Activated CD4-positive, CD25-positive, alpha-beta regulatory T cell treated with anti-CD3 and anti-CD28 coated beads, Interleukin-2, amount 50 U/mL, for 24 hours (primary cell): ENCODE data around the gene RAP2C.

Experiments
- ATAC-seq, 2 donors: fragments of 150-1000 bp; cut with Tn5 transposase; one replicate each; pipeline ENCODE4 v1.10.0; 2021; ENCODE audit warnings: mild to moderate bottlenecking in 1 of 2, moderate library complexity in 1 of 2

RAP2C gene

GRCh38 chrX:132219343-132219768, at the start of gene RAP2C:
RAP2C (minus strand) TSS chrX:132219447; CDS start chrX:132217268, 2,179 bp downstream.
- peak; percentile 34 to 42 for ATAC-seq

DNA sequence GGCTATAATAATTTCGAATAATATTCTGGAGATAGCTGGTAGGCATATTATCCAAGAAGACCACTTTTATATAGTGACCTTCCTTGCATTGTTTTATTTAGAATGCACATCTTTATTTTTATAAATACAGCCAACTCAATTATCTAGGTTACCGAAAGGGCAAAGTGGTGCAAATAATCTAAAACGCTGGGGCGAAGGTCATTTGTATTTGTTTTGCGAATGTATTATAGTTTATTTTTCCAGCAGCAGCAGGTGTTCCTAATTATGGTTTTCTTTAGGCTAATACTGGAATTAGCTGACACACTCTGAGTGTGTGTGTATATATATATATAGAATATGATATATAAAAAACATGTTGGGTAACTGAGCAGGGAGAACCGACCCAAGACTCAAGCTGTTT, 48.1 kb upstream of the RAP2C start:
- ATAC-seq, result no peak

GRCh38 chrX:132266583-132267355, 47.5 kb upstream of the RAP2C start:
- peak; percentile 51 to 65 for ATAC-seq

DNA sequence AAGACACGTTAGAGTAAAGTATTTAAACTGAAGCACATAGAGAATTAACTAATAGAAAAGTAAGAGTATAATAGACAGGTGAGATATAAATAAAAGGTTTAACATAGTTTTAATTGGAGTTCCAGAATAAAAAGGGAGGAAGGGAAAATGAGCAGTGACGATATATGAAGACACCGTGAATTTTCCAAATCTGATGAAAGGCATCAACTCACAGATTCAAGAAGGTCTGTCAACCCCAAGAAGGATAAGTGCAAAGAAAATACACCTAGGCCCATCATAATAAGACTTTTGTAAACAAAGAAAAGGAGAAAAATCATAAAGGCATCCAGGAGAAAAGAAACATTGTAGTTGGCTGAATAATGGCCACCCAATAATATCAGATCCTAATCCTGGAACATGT, 43.9 kb upstream of the RAP2C start:
- no peak for ATAC-seq

DNA sequence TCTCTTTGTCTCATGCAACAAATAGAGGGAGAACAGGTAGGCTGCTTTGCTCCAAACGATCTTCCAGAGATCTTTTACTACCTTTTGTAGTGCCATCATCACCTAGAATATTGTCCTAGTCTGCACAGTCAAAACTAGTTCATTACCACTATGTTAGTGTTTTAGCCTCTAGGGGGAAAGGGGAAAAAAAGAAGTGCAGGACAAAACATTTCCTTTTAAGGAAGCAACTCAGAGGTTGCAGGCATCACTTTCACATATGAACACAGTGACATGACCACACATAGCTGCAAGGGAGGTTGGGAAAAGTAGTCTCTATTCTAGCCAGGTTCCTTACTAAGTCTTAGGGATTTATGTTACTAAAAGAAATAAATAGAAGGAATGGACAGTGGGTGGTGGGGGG, 39.3 kb upstream of the RAP2C start:
- no peak for ATAC-seq

DNA sequence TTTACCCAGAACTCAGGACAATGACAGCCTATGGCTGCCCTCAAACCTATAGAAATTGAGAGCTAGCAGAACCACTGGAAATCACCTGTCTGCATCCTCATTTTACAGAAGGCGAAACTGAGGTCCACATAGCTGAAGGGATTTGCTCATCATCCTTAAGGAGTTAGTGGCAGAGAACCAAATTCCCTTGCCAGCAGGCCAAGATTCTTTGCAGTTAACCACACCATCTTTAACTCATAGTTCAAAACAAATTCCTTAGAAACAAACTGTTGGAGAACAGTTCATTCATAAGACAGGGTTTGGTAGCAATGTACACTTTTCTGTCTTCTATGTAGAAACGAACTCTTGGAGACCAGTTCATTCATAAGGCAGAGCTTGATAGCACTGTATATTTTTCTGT, 37.9 kb upstream of the RAP2C start:
- ATAC-seq, result no peak

DNA sequence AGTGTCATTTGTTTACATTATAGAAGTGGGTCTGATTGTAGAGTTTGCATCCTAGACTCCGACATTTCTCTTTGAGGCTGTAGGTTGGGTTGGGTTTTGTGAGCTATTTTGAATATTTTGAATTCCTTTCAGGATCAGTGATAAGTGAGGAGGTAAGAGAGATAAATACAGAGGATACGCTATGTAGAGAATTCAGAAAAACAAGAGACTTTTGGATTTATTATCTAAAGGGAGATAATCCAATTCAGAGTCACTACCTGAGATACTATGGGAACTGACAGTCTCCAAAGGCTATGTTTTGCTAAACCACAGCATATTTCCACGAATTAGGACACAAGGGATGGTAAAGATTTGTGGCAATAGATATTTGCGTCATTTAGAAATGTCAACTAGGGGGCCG, 16.9 kb upstream of the RAP2C start:
- no peak for ATAC-seq

DNA sequence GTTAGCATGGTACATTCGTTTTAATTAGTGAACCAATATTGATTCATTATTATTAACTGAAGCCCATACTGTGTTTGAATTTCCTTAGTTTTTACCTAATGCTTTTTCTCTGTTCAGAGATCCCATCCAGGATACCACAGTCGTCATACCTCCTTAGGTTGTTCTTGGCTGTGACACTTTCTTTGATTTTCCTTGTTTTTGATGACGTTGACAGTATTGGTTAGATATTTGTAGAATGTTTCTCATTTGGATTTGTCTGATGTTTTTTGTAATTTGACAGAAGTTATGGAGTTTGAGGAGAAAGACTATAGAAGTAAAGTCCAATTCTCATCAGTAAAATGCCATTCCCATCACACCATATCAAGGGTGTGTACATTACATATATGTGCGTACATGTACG, 16.2 kb upstream of the RAP2C start:
- ATAC-seq, result no peak

DNA sequence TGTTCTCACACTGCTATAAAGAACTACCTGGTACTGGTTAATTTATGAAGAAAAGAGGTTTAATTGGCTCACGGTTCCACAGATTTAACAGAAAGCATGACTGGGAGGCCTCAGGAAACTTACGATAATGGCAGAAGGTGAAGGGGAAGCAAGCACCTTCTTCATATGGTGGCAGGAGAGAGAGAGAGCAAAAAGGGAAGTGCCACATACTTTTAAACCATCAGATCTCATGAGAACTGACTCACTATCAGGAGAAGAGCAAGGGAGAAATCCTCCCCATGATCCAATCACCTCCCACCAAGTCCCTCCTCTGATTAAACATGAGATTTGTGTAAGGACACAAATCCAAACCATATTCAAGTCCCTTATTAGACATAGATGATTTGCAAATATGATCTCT, 12.3 kb upstream of the RAP2C start:
- ATAC-seq, result no peak

GRCh38 chrX:132227383-132228112, 8.3 kb upstream of the RAP2C start:
- ATAC-seq, result no peak

DNA sequence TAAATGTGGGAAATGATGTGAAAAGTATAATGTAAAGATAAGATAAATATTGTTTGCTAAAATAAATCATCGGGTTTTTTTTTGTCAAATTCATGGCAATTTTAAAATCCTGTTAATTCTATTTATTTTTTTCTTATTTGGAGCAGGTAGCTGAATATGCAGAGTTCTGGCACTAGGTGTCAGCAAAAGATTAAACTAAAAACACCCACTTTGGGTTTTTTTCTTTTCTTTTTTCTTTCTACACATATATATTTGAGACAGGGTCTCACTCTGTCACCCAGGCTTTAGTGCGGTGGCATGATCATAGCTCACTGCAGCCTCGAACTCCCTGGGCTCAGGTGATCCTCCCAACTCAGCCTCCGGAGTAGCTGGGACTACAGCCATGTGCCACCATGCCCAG, 6.9 kb upstream of the RAP2C start:
- no peak for ATAC-seq

GRCh38 chrX:132218100-132218812, 991 bp downstream of the RAP2C start:
- peak; percentile 62 to 64 for ATAC-seq

DNA sequence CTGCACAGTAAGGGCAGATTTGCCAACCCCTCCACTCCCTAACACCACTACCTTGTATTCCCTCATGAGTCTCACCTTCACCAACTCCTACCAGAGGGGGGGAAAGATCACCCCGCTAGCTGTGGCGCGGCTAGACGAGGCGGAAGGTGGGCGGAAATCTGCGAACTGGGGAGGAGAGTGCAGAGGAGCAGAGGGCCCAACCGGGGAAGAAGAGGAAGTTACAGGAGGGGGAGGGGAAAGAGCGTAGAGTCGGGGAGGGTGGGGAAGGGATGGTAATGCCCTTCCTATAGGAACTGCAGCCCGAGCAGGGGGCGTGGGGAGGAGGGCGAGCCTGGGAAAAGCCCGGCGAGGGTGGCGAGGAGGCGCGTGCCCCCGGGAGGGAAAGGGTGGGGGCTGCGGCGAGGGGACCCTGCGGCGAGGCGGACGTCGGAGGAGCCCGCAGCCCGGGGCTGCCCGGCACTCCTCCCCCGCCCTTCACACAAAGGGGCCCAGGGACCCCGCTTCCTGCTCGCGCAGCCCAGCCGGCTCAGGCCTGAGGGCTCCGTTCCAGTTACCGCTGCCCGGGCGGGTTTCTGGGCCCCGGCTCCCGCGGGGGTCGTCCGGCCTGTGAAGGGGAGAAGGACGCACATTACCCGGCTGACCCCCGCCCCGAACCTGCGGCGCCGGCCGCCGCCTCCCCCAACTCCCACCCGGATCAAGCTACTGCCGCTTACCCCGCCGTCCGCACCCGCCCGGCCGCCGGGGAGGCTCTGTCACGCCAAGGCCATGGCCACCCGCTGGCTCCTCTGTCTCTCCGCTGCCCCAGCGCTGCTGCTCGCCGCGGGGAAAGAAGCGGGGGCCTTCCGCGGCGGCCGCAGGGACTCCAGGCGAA, 1.8 kb downstream of the RAP2C start:
- ATAC-seq, result peak; percentile 64 to 71

GRCh38 chrX:132216806-132217202, 2.4 kb downstream of the RAP2C start:
- ATAC-seq, result peak; percentile 50 to 59

DNA sequence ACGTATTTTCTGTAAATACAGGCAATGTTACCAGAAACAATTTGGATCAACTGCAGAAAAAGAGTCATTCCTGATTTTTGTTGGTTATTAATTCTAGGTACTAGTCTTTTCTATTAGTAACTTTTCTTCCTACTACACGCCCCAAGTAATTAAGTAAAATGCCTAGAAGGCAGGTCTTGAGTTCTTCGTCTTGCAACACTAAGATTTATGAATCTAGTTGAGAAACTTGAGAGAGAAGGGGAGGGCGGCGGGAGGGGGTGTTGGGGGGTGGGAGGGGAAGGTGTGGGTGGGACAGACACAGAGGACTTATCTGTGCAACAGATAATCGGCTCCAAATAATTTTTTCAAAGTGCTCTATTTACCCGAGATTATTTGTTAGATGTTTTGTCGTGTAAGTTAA, 3.0 kb downstream of the RAP2C start:
- ATAC-seq, result no peak

- ATAC-seq, result peak; percentile 22 to 28
Observed at GRCh38 chrX:132214518-132214917, 4.7 kb downstream of the RAP2C start.

DNA sequence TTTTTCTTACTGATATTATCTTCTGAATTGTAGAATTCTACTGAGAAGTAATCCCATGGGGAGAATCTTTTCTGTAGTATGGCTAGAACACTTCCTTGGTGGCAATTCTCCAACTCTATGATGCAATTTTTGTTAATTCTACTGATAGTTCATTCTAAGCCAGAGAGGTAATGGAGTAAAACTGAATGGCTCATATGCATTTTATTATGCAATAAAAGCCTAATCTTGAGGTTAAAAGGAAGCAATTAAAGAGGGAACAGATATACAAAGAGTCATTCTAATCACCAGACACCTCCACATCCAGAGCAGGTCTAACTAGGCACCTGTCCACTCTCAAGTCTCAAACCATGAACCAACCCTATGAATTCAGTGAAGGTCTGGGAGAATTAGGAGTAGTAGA, 9.7 kb downstream of the RAP2C start:
- no peak for ATAC-seq

- no peak for ATAC-seq
Observed at GRCh38 chrX:132208422-132208821, 10.8 kb downstream of the RAP2C start.

DNA sequence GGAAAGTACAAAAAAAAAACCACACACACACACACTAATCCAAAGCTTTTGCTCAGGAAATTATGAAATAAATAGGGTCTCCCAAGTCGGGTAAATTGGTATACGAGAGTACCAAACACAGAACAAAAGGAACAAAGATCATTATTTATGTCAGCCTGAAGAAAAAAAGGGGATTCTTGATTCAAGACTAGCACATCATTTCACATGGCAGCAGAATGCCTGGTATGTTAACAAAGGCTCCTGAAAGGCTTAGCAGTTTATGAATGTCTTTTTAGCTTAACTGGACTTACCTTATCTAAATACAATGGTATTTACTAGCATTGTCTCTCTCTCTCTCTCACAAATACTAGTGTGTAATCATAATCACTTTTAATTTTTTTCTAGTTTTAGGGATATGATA, 11.3 kb downstream of the RAP2C start:
- no peak for ATAC-seq

GRCh38 chrX:132206259-132206658, 13.0 kb downstream of the RAP2C start:
- ATAC-seq, result no peak

DNA sequence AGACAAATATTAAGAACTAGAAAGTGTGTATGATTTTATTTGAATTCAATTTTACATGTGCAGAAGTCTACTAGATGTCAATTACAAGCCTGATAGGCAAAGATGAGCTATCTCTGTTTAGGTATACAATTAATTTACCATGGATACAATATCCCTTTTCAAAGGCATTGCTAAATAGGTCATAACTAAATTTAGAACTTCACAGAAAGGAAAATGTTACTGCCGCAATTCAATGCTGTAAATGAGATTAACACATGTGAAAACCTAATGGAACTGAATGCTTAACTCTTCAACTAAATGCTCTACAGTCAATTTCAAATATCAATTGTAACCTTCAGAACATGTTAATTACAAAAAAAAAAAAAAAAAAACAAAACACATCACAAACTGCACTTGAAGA, 14.6 kb downstream of the RAP2C start:
- no peak for ATAC-seq

DNA sequence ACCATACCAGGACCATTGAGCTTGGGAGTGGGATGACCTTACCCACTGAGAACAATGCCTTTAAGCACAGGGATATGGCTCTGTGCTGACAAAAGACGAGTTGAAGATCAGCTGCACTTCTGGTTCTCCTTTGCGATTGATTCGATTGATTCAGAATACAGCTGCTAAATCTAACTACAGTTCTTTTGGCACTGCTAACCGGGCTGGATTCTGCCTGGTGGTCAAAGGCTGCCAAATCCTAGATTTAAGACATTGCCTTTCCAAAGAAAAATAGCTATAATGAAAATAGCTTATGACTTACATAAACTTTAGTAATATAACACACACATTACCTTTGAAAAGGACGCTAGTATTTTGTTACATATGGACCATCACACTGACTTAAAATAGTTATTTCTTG, 18.3 kb downstream of the RAP2C start:
- ATAC-seq, result no peak

DNA sequence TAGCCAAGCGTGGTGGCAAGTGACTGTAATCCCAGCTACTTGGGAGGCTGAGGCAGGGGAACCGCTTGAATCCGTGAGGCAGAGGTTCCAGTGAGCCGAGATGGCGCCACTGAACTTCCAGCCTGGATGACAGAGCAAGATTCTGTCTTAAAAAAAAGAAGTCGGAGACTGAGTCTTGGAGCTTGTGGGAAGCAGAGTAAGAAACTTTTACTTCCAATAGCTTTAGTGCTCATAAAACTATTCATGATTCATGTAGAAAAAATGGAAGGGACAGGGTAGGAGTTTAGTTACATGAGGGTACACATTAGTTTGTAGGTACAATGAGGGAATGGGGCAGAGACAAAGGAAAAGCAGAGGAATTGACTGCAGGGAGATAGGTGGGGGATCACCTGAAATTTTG, 19.3 kb downstream of the RAP2C start:
- no peak for ATAC-seq
